Fibroblast of skin of left biceps (primary cell): ENCODE measurements around the gene HUS1B.
"Not testable (repeated sequence)": the region's sequence is repeated elsewhere in the genome, so short reads cannot be mapped to it uniquely, and the experiment has no call there.

Source experiments
- DNase-seq, 2 experiments: peaks; one replicate each; pipeline ENCODE4 v3.0.0-alpha.2; 2013; ENCODE audit warnings: low read depth in 2 of 2

Gene HUS1B

GRCh38 chr6:679282-679681 lies 22.4 kb upstream of the HUS1B start:
- no peak for DNase-seq

GRCh38 chr6:678520-678919 lies 21.6 kb upstream of the HUS1B start:
- no peak for DNase-seq

- DNase-seq, result no peak
Observed at GRCh38 chr6:677919-678318, 21.0 kb upstream of the HUS1B start.

- DNase-seq, result no peak
Observed at GRCh38 chr6:674956-675355, 18.1 kb upstream of the HUS1B start.

GRCh38 chr6:674406-674805 lies 17.5 kb upstream of the HUS1B start:
- DNase-seq, result no peak

- DNase-seq, result no peak
Observed at GRCh38 chr6:667253-667927, 10.5 kb upstream of the HUS1B start.

- no peak for DNase-seq
Observed at GRCh38 chr6:665403-666267, 8.7 kb upstream of the HUS1B start.

GRCh38 chr6:663788-664187 lies 6.9 kb upstream of the HUS1B start:
- DNase-seq, result not testable (repeated sequence)

GRCh38 chr6:659716-660581 lies 3.0 kb upstream of the HUS1B start:
- no peak for DNase-seq

GRCh38 chr6:658244-658643 lies 1.3 kb upstream of the HUS1B start:
- peak; percentile 54 for DNase-seq

- no peak for DNase-seq
Observed at GRCh38 chr6:657743-658142, 843 bp upstream of the HUS1B start.

GRCh38 chr6:654136-654535 lies 2.8 kb downstream of the HUS1B start:
- no peak for DNase-seq

GRCh38 chr6:652865-653264 lies 4.0 kb downstream of the HUS1B start:
- no peak for DNase-seq

- no peak for DNase-seq
Observed at GRCh38 chr6:650098-650497, 6.8 kb downstream of the HUS1B start.

- DNase-seq, result no peak
Observed at GRCh38 chr6:642805-643204, 14.1 kb downstream of the HUS1B start.

GRCh38 chr6:641225-641985 lies 15.5 kb downstream of the HUS1B start:
- DNase-seq, result no peak

- no peak for DNase-seq
Observed at GRCh38 chr6:636488-636887, 20.4 kb downstream of the HUS1B start.

- DNase-seq, result no peak
Observed at GRCh38 chr6:635233-635632, 21.7 kb downstream of the HUS1B start.

GRCh38 chr6:633611-634010 lies 23.3 kb downstream of the HUS1B start:
- no peak for DNase-seq

- DNase-seq, result no peak
Observed at GRCh38 chr6:628766-629165, 28.1 kb downstream of the HUS1B start.

GRCh38 chr6:626236-626635 lies 30.7 kb downstream of the HUS1B start:
- DNase-seq, result no peak

- peak in 1 of 2 experiments; percentile 1 for DNase-seq
Observed at GRCh38 chr6:624979-625378, 31.9 kb downstream of the HUS1B start.
